Activated T-helper 1 cell treated with Interleukin-2 at 50 U/mL for 16 hours (primary cell): Measurements from ENCODE around the gene LZTS2.
"Not testable (repeated sequence)": the region's sequence is repeated elsewhere in the genome, so short reads cannot be mapped to it uniquely, and the experiment has no call there.

Source experiments
- DNase-seq: peaks from one replicate; pipeline ENCODE4 v3.0.0-alpha.2; 2020; ENCODE audit warnings: low read depth

Gene LZTS2

GRCh38 chr10:101033276-101033675, 33.7 kb downstream of the LZTS2 start:
- DNase-seq = no peak

GRCh38 chr10:101034404-101034803, 34.8 kb downstream of the LZTS2 start:
- DNase-seq = not testable (repeated sequence)

GRCh38 chr10:101035314-101035713, 35.7 kb downstream of the LZTS2 start:
- no peak for DNase-seq

- no peak for DNase-seq
Measured at GRCh38 chr10:101035916-101036702, 36.5 kb downstream of the LZTS2 start.

- DNase-seq = no peak
Measured at GRCh38 chr10:101036726-101037125, 37.1 kb downstream of the LZTS2 start.

GRCh38 chr10:101038484-101038883, 38.9 kb downstream of the LZTS2 start:
- no peak for DNase-seq

- DNase-seq = no peak
Measured at GRCh38 chr10:101040061-101040460, 40.5 kb downstream of the LZTS2 start.

- no peak for DNase-seq
Measured at GRCh38 chr10:101040851-101041250, 41.2 kb downstream of the LZTS2 start.

- DNase-seq = peak; percentile 48
Measured at GRCh38 chr10:101041252-101041761, 41.7 kb downstream of the LZTS2 start.

- DNase-seq = no peak
Measured at GRCh38 chr10:101042118-101042517, 42.5 kb downstream of the LZTS2 start.

- peak; percentile 68 for DNase-seq
Measured at GRCh38 chr10:101042667-101043362, 43.2 kb downstream of the LZTS2 start.

GRCh38 chr10:101043363-101043707, 43.7 kb downstream of the LZTS2 start:
- no peak for DNase-seq

- no peak for DNase-seq
Measured at GRCh38 chr10:101044117-101044516, 44.5 kb downstream of the LZTS2 start.

GRCh38 chr10:101046332-101047238, 47.0 kb downstream of the LZTS2 start:
- no peak for DNase-seq

GRCh38 chr10:101047268-101047667, 47.7 kb downstream of the LZTS2 start:
- no peak for DNase-seq

GRCh38 chr10:101047961-101048892, 48.6 kb downstream of the LZTS2 start:
- DNase-seq = no peak

GRCh38 chr10:101050208-101051069, 50.8 kb downstream of the LZTS2 start:
- peak; percentile 70 for DNase-seq

- no peak for DNase-seq
Measured at GRCh38 chr10:101052285-101052684, 52.7 kb downstream of the LZTS2 start.

GRCh38 chr10:101053516-101053915, 53.9 kb downstream of the LZTS2 start:
- no peak for DNase-seq

GRCh38 chr10:101054351-101054750, 54.7 kb downstream of the LZTS2 start:
- DNase-seq = no peak
